ENCODE data around the gene GOLIM4. TPM values are rescaled to one million over a fixed set of nuclear protein-coding genes. Genes with fewer than 3 reads are reported as not detected.
"Not testable (repeated sequence)": the region's sequence is repeated elsewhere in the genome, so short reads cannot be mapped to it uniquely, and the experiment has no call there.

Gene GOLIM4
- polyA plus RNA-seq, 1 experiment = 34.4 TPM

DNA sequence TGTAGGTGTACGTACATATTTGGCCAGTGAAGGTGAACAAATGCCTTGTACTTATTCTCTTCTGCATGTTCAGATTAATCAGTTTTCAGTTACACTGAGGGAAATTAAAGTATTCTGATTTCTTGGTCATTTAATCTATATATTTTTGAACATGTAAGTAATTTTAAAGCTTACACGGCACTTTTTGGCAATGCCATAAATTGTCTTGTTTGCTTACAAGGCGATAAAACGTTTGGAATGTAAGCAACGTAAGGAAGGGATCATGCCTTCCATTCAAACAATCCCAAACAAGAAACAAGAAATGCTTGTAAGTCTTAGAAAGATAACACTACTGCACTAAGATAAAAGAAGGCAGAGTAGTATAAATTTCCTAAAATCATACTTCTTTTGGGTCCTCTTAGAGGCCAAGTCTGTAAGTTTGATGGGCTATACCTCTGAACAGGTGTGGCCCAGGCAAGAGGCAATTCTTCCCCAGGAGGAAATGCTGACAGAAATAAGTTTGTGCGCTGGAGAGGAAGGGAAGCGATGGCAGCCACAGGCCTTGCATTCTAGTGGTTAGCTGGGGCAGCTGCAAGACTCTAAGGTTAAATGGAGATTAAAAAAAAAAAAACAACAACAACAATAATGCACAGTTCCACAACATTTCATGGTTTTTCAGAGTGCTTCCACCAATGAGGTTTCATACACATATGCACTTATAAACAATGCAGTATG, 73.8 kb downstream of the GOLIM4 start:
- Histone ChIP-seq H3K27me3 (ENCODE audit: control insufficient read depth, insufficient read depth, low read length) (no peaks in the 10 kb centered on the region), H3K9me3 (ENCODE audit: control insufficient read depth, insufficient read depth, low read length) (no peaks in the 10 kb centered on the region), H3K4me3 (ENCODE audit: low read depth, low read length) (no peak overlapping the region), H3K27ac (ENCODE audit: low read depth, low read length) (no peak overlapping the region)
- CTCF ChIA-PET = interaction anchor here (3.2 kb wide), 1 partner anchor 19 kb away, joined by 16 read pairs; no protein-coding TSS in a partner anchor
- DNase-seq (ENCODE audit: low read depth, low spot score) = no peak
- TF ChIP-seq, protein P1, sequence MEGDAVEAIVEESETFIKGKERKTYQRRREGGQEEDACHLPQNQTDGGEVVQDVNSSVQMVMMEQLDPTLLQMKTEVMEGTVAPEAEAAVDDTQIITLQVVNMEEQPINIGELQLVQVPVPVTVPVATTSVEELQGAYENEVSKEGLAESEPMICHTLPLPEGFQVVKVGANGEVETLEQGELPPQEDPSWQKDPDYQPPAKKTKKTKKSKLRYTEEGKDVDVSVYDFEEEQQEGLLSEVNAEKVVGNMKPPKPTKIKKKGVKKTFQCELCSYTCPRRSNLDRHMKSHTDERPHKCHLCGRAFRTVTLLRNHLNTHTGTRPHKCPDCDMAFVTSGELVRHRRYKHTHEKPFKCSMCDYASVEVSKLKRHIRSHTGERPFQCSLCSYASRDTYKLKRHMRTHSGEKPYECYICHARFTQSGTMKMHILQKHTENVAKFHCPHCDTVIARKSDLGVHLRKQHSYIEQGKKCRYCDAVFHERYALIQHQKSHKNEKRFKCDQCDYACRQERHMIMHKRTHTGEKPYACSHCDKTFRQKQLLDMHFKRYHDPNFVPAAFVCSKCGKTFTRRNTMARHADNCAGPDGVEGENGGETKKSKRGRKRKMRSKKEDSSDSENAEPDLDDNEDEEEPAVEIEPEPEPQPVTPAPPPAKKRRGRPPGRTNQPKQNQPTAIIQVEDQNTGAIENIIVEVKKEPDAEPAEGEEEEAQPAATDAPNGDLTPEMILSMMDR (IDR thresholded peaks at IDR 0.05; ENCODE audit: low read depth, low read length) = no peak
- POLR2A ChIA-PET = no interaction called here

DNA sequence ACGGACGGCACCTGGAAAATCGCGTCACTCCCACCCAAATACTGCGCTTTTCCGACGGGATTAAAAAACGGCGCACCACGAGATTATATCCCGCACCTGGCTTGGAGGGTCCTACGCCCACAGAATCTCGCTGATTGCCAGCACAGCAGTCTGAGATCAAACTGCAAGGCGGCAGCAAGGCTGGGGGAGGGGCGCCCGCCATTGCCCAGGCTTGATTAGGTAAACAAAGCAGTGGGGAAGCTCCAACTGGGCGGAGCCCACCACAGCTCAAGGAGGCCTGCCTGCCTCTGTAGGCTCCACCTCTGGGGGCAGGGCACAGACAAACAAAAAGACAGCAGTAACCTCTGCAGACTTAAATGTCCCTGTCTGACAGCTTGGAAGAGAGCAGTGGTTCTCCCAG, 84.4 kb downstream of the GOLIM4 start:
- H3K27me3 ChIP-seq (ENCODE audit: control insufficient read depth, insufficient read depth, low read length); CTCF ChIA-PET; H3K4me3 ChIP-seq (ENCODE audit: low read depth, low read length); POLR2A ChIA-PET; H3K9me3 ChIP-seq (ENCODE audit: control insufficient read depth, insufficient read depth, low read length); DNase-seq (ENCODE audit: low read depth, low spot score); H3K27ac ChIP-seq (ENCODE audit: low read depth, low read length): not testable (repeated sequence)

DNA sequence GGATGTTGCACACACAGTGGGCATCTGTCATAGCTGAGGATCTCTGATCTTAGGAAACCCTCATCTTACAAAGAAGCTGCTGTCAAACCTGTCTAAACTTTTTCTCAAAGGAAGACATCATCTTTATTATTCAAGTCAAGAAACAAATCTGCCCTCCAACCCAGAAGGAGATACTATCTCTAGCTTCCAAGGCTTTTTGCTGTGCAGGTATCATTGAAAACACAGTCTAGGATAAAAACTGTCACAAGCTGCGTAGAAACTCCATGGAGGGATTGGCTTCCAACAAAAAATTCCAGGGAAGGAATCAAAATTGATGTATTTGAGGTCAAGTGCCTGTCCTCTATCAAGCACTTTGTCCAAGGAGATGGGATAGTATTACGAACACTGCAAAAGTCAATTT, 89.1 kb downstream of the GOLIM4 start:
- H3K4me3 ChIP-seq (ENCODE audit: low read depth, low read length) = no peak overlapping the region
- no peak overlapping the region for H3K27ac ChIP-seq (ENCODE audit: low read depth, low read length)
- H3K9me3 ChIP-seq (ENCODE audit: control insufficient read depth, insufficient read depth, low read length) = peaks cover 2% of the 10 kb centered on the region; the same call in 1 of the 2 replicates
- H3K27me3 ChIP-seq (ENCODE audit: control insufficient read depth, insufficient read depth, low read length) = no peaks in the 10 kb centered on the region
- TF ChIP-seq, protein P1 (IDR thresholded peaks at IDR 0.05; ENCODE audit: low read depth, low read length) = no peak
- no peak for DNase-seq (ENCODE audit: low read depth, low spot score)
- CTCF ChIA-PET = interaction anchor here (1.3 kb wide), 1 partner anchor 34 kb away, joined by 3 read pairs; no protein-coding TSS in a partner anchor
- POLR2A ChIA-PET = no interaction called here

DNA sequence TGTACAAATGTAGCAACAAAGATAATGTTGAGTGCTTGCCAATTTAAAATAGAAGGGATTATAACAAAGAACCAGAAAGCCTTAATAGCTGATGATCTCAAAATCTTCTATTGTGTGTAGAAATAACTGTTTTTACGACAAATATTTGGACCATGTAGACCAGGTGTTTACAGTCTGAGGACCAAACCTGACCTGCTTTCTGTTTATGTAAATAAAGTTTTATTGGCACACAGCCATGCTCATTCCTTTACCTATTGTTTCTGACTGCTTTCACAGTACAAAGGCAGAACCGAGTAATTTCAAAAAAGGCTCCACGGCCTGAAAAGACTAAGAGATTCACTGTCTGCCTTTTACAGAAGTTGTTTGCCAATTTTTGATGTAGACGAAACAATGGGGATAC, 91.8 kb downstream of the GOLIM4 start:
- CTCF ChIA-PET = interaction anchor here (1.3 kb wide), 1 partner anchor 37 kb away, joined by 4 read pairs; no protein-coding TSS in a partner anchor
- DNase-seq (ENCODE audit: low read depth, low spot score) = no peak
- Histone ChIP-seq H3K27me3 (ENCODE audit: control insufficient read depth, insufficient read depth, low read length) (no peaks in the 10 kb centered on the region), H3K9me3 (ENCODE audit: control insufficient read depth, insufficient read depth, low read length) (peaks cover 2% of the 10 kb centered on the region; the same call in 1 of the 2 replicates), H3K4me3 (ENCODE audit: low read depth, low read length) (no peak overlapping the region), H3K27ac (ENCODE audit: low read depth, low read length) (no peak overlapping the region)
- TF ChIP-seq, protein P1 (IDR thresholded peaks at IDR 0.05; ENCODE audit: low read depth, low read length) = no peak
- POLR2A ChIA-PET = no interaction called here

DNA sequence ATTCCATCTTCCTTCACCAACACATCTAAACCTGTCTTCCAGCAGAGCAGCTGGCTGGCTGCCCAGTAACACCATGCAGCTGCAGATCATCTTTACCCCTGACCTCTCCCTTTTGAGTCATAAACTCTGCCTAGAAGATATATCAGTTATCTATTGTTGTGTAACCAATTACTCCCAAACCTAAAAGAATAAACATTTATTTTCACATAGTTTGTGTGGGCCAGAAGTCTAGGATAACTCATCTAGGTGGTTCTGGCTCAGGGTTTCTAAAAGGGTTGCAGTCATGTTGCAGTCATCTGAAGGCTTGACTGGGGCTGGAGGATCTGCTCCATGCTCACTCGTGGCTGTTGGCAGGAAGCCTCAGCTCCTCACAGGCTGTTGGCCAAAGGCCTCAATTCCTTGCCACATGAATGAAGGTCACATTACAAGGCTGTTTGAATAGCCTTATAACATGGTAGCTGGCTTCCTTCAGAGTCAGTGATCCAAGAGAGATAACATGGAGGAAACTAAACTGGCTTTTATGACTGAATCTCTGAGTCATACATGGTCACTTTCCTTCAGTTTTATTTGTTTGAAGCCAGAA, 92.8 kb downstream of the GOLIM4 start:
- DNase-seq (ENCODE audit: low read depth, low spot score) = no peak
- no peak overlapping the region for H3K27ac ChIP-seq (ENCODE audit: low read depth, low read length)
- CTCF ChIA-PET = interaction anchor here (1.9 kb wide), 1 partner anchor 38 kb away, joined by 6 read pairs; no protein-coding TSS in a partner anchor

More for the DNA sequence above, 92.8 kb downstream of the GOLIM4 start:
- no peak overlapping the region for H3K4me3 ChIP-seq (ENCODE audit: low read depth, low read length)
- TF ChIP-seq, protein P1 (IDR thresholded peaks at IDR 0.05; ENCODE audit: low read depth, low read length) = no peak
- H3K9me3 ChIP-seq (ENCODE audit: control insufficient read depth, insufficient read depth, low read length) = peaks cover 2% of the 10 kb centered on the region; the same call in 1 of the 2 replicates
- H3K27me3 ChIP-seq (ENCODE audit: control insufficient read depth, insufficient read depth, low read length) = no peaks in the 10 kb centered on the region
- POLR2A ChIA-PET = no interaction called here
